PFSK-1 (cell line): ENCODE data around the gene ZBTB7A.

Source experiments
- FOXP2 ChIP-seq: optimal IDR thresholded peaks from 2 replicates; pipeline ENCODE3; 2011; ENCODE audit warnings: borderline replicate concordance, control low read depth, inconsistent platforms; ENCODE audit not compliant: insufficient read depth; ENCODE audit errors: extremely low read length, extremely low read depth
- POLR2AphosphoS5 ChIP-seq: IDR thresholded peaks from 2 replicates; pipeline ENCODE4 v1.6.1; 2012; ENCODE audit warnings: low read depth, mild to moderate bottlenecking, control low read depth, low read length, moderate library complexity
- SIN3A ChIP-seq: IDR thresholded peaks from 2 replicates; pipeline ENCODE4 v1.6.1; 2012; ENCODE audit warnings: mild to moderate bottlenecking, low read length, moderate library complexity, borderline replicate concordance; ENCODE audit not compliant: insufficient read depth
- TAF1 ChIP-seq: IDR thresholded peaks from 2 replicates; pipeline ENCODE4 v1.6.1; 2012; ENCODE audit warnings: low read length, control low read depth, borderline replicate concordance; ENCODE audit not compliant: insufficient read depth
- TF ChIP-seq, protein P1 (sequence below), 2 experiments: IDR thresholded peaks; 2 replicates each; pipeline versions ENCODE4 v1.6.1 to v1.8.0; 2011 to 2012; ENCODE audit warnings: low read depth in 2 of 2, low read length in 2 of 2, control low read depth in 1 of 2, inconsistent platforms in 1 of 2, mild to moderate bottlenecking in 1 of 2, moderate library complexity in 1 of 2; ENCODE audit not compliant: insufficient read depth in 1 of 2

DNA sequence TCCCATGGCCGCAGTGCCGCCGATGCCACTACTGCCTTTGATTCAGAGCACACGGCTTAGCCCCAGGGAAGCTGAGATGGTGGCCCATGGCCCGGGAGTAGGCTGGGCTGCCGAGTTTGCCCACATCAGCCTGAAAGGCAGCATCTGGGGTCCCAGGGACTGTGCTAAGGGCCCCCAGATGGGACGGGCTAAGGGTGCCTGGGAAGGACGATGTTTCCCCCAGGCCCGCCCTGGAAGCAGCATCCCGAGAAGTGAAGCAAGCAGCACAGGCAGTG is 34.7 kb upstream of the ZBTB7A start:
- TF ChIP-seq TAF1: no peak
- no peak for TF ChIP-seq POLR2AphosphoS5
- TF ChIP-seq, protein P1, sequence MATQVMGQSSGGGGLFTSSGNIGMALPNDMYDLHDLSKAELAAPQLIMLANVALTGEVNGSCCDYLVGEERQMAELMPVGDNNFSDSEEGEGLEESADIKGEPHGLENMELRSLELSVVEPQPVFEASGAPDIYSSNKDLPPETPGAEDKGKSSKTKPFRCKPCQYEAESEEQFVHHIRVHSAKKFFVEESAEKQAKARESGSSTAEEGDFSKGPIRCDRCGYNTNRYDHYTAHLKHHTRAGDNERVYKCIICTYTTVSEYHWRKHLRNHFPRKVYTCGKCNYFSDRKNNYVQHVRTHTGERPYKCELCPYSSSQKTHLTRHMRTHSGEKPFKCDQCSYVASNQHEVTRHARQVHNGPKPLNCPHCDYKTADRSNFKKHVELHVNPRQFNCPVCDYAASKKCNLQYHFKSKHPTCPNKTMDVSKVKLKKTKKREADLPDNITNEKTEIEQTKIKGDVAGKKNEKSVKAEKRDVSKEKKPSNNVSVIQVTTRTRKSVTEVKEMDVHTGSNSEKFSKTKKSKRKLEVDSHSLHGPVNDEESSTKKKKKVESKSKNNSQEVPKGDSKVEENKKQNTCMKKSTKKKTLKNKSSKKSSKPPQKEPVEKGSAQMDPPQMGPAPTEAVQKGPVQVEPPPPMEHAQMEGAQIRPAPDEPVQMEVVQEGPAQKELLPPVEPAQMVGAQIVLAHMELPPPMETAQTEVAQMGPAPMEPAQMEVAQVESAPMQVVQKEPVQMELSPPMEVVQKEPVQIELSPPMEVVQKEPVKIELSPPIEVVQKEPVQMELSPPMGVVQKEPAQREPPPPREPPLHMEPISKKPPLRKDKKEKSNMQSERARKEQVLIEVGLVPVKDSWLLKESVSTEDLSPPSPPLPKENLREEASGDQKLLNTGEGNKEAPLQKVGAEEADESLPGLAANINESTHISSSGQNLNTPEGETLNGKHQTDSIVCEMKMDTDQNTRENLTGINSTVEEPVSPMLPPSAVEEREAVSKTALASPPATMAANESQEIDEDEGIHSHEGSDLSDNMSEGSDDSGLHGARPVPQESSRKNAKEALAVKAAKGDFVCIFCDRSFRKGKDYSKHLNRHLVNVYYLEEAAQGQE (IDR thresholded peaks at IDR 0.05; ENCODE audit: insufficient read depth in 1 of 2, low read depth in 2 of 2, low read length in 2 of 2): no peak
- TF ChIP-seq SIN3A: no peak
- no peak for TF ChIP-seq FOXP2
